ENCODE measurements around the gene HYI.

DNA sequence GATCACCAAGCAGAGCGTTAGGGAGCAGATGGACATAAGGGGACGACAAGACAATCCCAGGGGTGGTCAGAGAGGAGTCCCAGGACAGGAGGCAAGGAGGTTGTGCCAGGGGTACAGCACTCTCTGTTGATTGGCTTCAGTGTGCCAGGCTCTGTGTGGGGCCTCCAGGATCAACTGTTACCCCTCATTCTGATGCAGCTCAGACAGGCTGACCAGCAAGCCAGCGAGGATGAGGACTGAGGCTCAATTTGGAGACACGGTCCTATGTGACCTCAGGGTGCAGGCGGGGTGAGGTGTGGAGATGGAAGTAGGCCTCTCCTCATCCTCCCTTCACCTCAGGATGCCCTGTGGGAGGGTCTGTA is 4.0 kb downstream of the HYI start:
- TF ChIP-seq, protein P1, sequence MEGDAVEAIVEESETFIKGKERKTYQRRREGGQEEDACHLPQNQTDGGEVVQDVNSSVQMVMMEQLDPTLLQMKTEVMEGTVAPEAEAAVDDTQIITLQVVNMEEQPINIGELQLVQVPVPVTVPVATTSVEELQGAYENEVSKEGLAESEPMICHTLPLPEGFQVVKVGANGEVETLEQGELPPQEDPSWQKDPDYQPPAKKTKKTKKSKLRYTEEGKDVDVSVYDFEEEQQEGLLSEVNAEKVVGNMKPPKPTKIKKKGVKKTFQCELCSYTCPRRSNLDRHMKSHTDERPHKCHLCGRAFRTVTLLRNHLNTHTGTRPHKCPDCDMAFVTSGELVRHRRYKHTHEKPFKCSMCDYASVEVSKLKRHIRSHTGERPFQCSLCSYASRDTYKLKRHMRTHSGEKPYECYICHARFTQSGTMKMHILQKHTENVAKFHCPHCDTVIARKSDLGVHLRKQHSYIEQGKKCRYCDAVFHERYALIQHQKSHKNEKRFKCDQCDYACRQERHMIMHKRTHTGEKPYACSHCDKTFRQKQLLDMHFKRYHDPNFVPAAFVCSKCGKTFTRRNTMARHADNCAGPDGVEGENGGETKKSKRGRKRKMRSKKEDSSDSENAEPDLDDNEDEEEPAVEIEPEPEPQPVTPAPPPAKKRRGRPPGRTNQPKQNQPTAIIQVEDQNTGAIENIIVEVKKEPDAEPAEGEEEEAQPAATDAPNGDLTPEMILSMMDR (IDR thresholded peaks at IDR 0.05; ENCODE audit: insufficient read depth, low read length, poor library complexity, severe bottlenecking) = no peak
- no peak for TF ChIP-seq EZH2phosphoT487 (conservative IDR thresholded peaks at IDR 0.05; ENCODE audit: low read length)
